Activated CD4-positive, alpha-beta T cell treated with anti-CD3 and anti-CD28 coated beads for 24 hours (primary cell): ENCODE measurements around the gene IFI30.

ENCODE experiments used
- DNase-seq, 2 donors: peaks; one replicate each; pipeline ENCODE4 v3.0.0-alpha.2; 2020; ENCODE audit warnings: low read depth in 2 of 2

The IFI30 gene

GRCh38 chr19:18225702-18226468 lies 52.3 kb downstream of the IFI30 start, which contains the start of gene PDE4C:
PDE4C (minus strand) TSS chr19:18226438; CDS start chr19:18226415, 23 bp downstream.
- DNase-seq: no peak

GRCh38 chr19:18226956-18227780 lies 53.6 kb downstream of the IFI30 start:
- DNase-seq: no peak
